AG04450 (cell line): ENCODE measurements around the gene TRIM29. TPM values are rescaled to one million over a fixed set of nuclear protein-coding genes. Genes with fewer than 3 reads are reported as not detected.

Experiments used
- CTCF ChIA-PET: fragments of 300-600, 350-600 bp; formaldehyde crosslinking; extraction: SDS; loops from one replicate; lab custom pipeline; 2022; ENCODE audit warnings: antibody characterized with exemption, inconsistent platforms; lab: Charles Lee
- POLR2A ChIA-PET: fragments of 350-600 bp; formaldehyde crosslinking; extraction: SDS; loops from one replicate; lab custom pipeline; 2021; ENCODE audit warnings: antibody characterized with exemption, inconsistent platforms; lab: Yijun Ruan, JAX
- DNase-seq: peaks from one replicate; pipeline ENCODE4 v3.0.0-alpha.2; 2011; ENCODE audit warnings: low read depth, low spot score
- H3K27ac ChIP-seq: one replicate; pipeline ENCODE4 v1.5.1; 2012; ENCODE audit warnings: low read depth, low read length, control low read depth
- H3K27me3 ChIP-seq: one replicate; pipeline ENCODE4 v1.6.0; 2012; ENCODE audit warnings: low read length; ENCODE audit not compliant: control insufficient read depth, insufficient read depth
- H3K4me3 ChIP-seq: 2 replicates; pipeline ENCODE4 v1.5.1; 2011; ENCODE audit warnings: mild to moderate bottlenecking, low read depth, low read length, control low read depth
- H3K9me3 ChIP-seq: 2 replicates; pipeline ENCODE4 v1.5.1; 2012; ENCODE audit warnings: low read length; ENCODE audit not compliant: control insufficient read depth, insufficient read depth
- CTCF ChIP-seq: IDR thresholded peaks from 2 replicates; pipeline ENCODE4 v1.5.1; 2011; ENCODE audit warnings: low read depth, low read length, control low read depth, inconsistent platforms
- polyA plus RNA-seq: library from polyadenylated mRNA; depleted of rRNA; stranded (reverse); fragments of >200 nt; gene quantifications from 2 replicates; pipeline ENCODE4 v1.2.3, GENCODE V29; 2011

The TRIM29 gene
- polyA plus RNA-seq, 1 experiment, result 0.07 TPM

GRCh38 chr11:120172054-120172911 lies 34.4 kb upstream of the TRIM29 start:
- DNase-seq, result no peak
- Histone ChIP-seq H3K27ac (no peak overlapping the region), H3K4me3 (no peak overlapping the region), H3K9me3 (no peaks in the 10 kb centered on the region; the same call in 1 of the 2 replicates), H3K27me3 (peaks cover 46% of the 10 kb centered on the region)
- CTCF ChIA-PET, result interaction anchor here (0.7 to 12.1 kb wide), 15 partner anchors 7 to 161 kb away, joined by 3 to 301 read pairs (median 4); no protein-coding TSS in a partner anchor
- POLR2A ChIA-PET, result no interaction called here
- TF ChIP-seq CTCF, result peak; percentile 85

GRCh38 chr11:120170741-120171261 lies 32.9 kb upstream of the TRIM29 start:
- Histone ChIP-seq H3K27ac (no peak overlapping the region), H3K27me3 (peaks cover 47% of the 10 kb centered on the region)
- CTCF ChIA-PET, result interaction anchor here (0.6 to 12.1 kb wide), 12 partner anchors 9 to 534 kb away, joined by 3 to 301 read pairs (median 4); no protein-coding TSS in a partner anchor

GRCh38 chr11:120169981-120170698 lies 32.2 kb upstream of the TRIM29 start:
- Histone ChIP-seq H3K4me3 (no peak overlapping the region), H3K27ac (no peak overlapping the region), H3K27me3 (peaks cover 45% of the 10 kb centered on the region), H3K9me3 (no peaks in the 10 kb centered on the region; the same call in 1 of the 2 replicates)
- ChIA-PET CTCF (interaction anchor here (1.1 to 12.1 kb wide), 7 partner anchors 10 to 172 kb away, joined by 4 to 301 read pairs (median 40); no protein-coding TSS in a partner anchor), POLR2A (no interaction called here)
- TF ChIP-seq CTCF, result no peak
- DNase-seq, result no peak

More at GRCh38 chr11:120170741-120171261, 32.9 kb upstream of the TRIM29 start:
- no peak for TF ChIP-seq CTCF
- H3K4me3 ChIP-seq, result no peak overlapping the region
- no peaks in the 10 kb centered on the region; the same call in 1 of the 2 replicates for H3K9me3 ChIP-seq
- DNase-seq, result no peak
- POLR2A ChIA-PET, result no interaction called here

- no peaks in the 10 kb centered on the region; the same call in 1 of the 2 replicates for H3K9me3 ChIP-seq
- POLR2A ChIA-PET, result no interaction called here
- peaks cover 39% of the 10 kb centered on the region for H3K27me3 ChIP-seq
- peak; percentile 62 for TF ChIP-seq CTCF
- CTCF ChIA-PET, result interaction anchor here (0.7 to 12.1 kb wide), 26 partner anchors 9 to 685 kb away, joined by 3 to 301 read pairs (median 3); no protein-coding TSS in a partner anchor
- H3K4me3 ChIP-seq, result peak overlapping the region; percentile 62
- DNase-seq, result no peak
- no peak overlapping the region for H3K27ac ChIP-seq
Observed at GRCh38 chr11:120168960-120169681, 31.2 kb upstream of the TRIM29 start.
